ENCODE measurements around the gene KRTAP10-12. TPM values are rescaled to one million over a fixed set of nuclear protein-coding genes. Genes with fewer than 3 reads are reported as not detected.
A peak's percentile ranks its signal among the peaks of the same experiment; 100 is the strongest.

The KRTAP10-12 gene
- total RNA-seq, 3 donors from 2014 or later (not counting 1 experiment from before 2014, with no cell fraction given) = not detected

- Histone ChIP-seq H3K27me3 (ENCODE audit: control insufficient read depth, insufficient read depth, low read length) (peaks cover 69% of the 10 kb centered on the region), H3K27ac (ENCODE audit: low read length) (no peak within 1 kb of the TSS), H3K4me3 (ENCODE audit: low read length) (no peak within 1 kb of the TSS), H3K9me3 (ENCODE audit: control insufficient read depth, insufficient read depth, low read length) (peaks cover 7% of the 10 kb centered on the region), H3K4me1 (ENCODE audit: control insufficient read depth, insufficient read depth, low read length) (peaks cover 29% of the 10 kb centered on the region), H3K36me3 (ENCODE audit: control insufficient read depth, insufficient read depth, low read length) (no peaks in the 10 kb centered on the region)
- DNase-seq (peak in 1 of 2 donors; percentile 20), ATAC-seq (no peak)
- 5% methylated on average over 41 of the region's 41 CpGs for WGBS (ENCODE audit: insufficient coverage)
- TF ChIP-seq CTCF (IDR thresholded peaks at IDR 0.05) = no peak
- peaks cover 63 to 64% of the 10 kb centered on the region in 2 donors for H3K27me3 Mint-ChIP-seq (ENCODE audit: low read depth in 2 of 2)
- H3K4me1 Mint-ChIP-seq = peaks cover 0 to 22% of the 10 kb centered on the region in 2 donors
- H3K36me3 Mint-ChIP-seq = no peaks in the 10 kb centered on the region
- H3K27ac Mint-ChIP-seq = no peak within 1 kb of the TSS
- no peak within 1 kb of the TSS for H3K4me3 Mint-ChIP-seq
- intact Hi-C loops (cut with micrococcal nuclease) = loop anchor here (10.0 kb wide), 1 partner anchor 87 kb away; the partner anchor contains the start of gene KRTAP10-9
- H3K9me3 Mint-ChIP-seq = no peaks in the 10 kb centered on the region
Observed at GRCh38 chr21:44711327-44712202, 14.6 kb downstream of the KRTAP10-12 start, which contains the start of gene TSPEAR. Gene TSPEAR, minus strand, starts transcription at chr21:44711572. Its CDS starts 58 bp downstream, at chr21:44711514.

- intact Hi-C loops (cut with micrococcal nuclease) = loop anchor here (10.0 kb wide), 1 partner anchor 88 kb away; the partner anchor contains the start of gene KRTAP10-9
Observed at GRCh38 chr21:44712203-44713028, 15.4 kb downstream of the KRTAP10-12 start.

GRCh38 chr21:44713130-44713529 is 16.2 kb downstream of the KRTAP10-12 start:
- peaks cover 0 to 22% of the 10 kb centered on the region in 2 donors for H3K4me1 Mint-ChIP-seq
- no peak overlapping the region for H3K27ac Mint-ChIP-seq
- Histone ChIP-seq H3K9me3 (ENCODE audit: control insufficient read depth, insufficient read depth, low read length) (peaks cover 7% of the 10 kb centered on the region), H3K36me3 (ENCODE audit: control insufficient read depth, insufficient read depth, low read length) (no peaks in the 10 kb centered on the region), H3K4me1 (ENCODE audit: control insufficient read depth, insufficient read depth, low read length) (peaks cover 26% of the 10 kb centered on the region), H3K27me3 (ENCODE audit: control insufficient read depth, insufficient read depth, low read length) (peaks cover 62% of the 10 kb centered on the region), H3K4me3 (ENCODE audit: low read length) (no peak overlapping the region), H3K27ac (ENCODE audit: low read length) (no peak overlapping the region)
- no peak for ATAC-seq
- no peaks in the 10 kb centered on the region for H3K36me3 Mint-ChIP-seq
- TF ChIP-seq CTCF (IDR thresholded peaks at IDR 0.05) = no peak
- DNase-seq = no peak
- 62% methylated on average over 6 of the region's 9 CpGs for WGBS (ENCODE audit: insufficient coverage)
- intact Hi-C loops (cut with micrococcal nuclease) = loop anchor here (10.0 kb wide), 1 partner anchor 88 kb away; the partner anchor contains the start of gene KRTAP10-9
- H3K4me3 Mint-ChIP-seq = no peak overlapping the region
- peaks cover 59 to 65% of the 10 kb centered on the region in 2 donors for H3K27me3 Mint-ChIP-seq (ENCODE audit: low read depth in 2 of 2)
- no peaks in the 10 kb centered on the region for H3K9me3 Mint-ChIP-seq

More at GRCh38 chr21:44712203-44713028, 15.4 kb downstream of the KRTAP10-12 start:
- Histone ChIP-seq H3K36me3 (ENCODE audit: control insufficient read depth, insufficient read depth, low read length) (no peaks in the 10 kb centered on the region), H3K27me3 (ENCODE audit: control insufficient read depth, insufficient read depth, low read length) (peaks cover 64% of the 10 kb centered on the region), H3K4me3 (ENCODE audit: low read length) (no peak overlapping the region), H3K27ac (ENCODE audit: low read length) (no peak overlapping the region), H3K9me3 (ENCODE audit: control insufficient read depth, insufficient read depth, low read length) (peaks cover 7% of the 10 kb centered on the region), H3K4me1 (ENCODE audit: control insufficient read depth, insufficient read depth, low read length) (peaks cover 26% of the 10 kb centered on the region)
- peaks cover 0 to 22% of the 10 kb centered on the region in 2 donors for H3K4me1 Mint-ChIP-seq
- no peaks in the 10 kb centered on the region for H3K9me3 Mint-ChIP-seq
- no peaks in the 10 kb centered on the region for H3K36me3 Mint-ChIP-seq
- H3K27me3 Mint-ChIP-seq (ENCODE audit: low read depth in 2 of 2) = peaks cover 61 to 65% of the 10 kb centered on the region in 2 donors
- ATAC-seq (no peak), DNase-seq (no peak)
- no peak overlapping the region for H3K27ac Mint-ChIP-seq
- TF ChIP-seq CTCF (IDR thresholded peaks at IDR 0.05) = no peak
- 11% methylated on average over 19 of the region's 22 CpGs for WGBS (ENCODE audit: insufficient coverage)
- no peak overlapping the region for H3K4me3 Mint-ChIP-seq
